ENCODE data around the gene TPBGL. TPM values are rescaled to one million over a fixed set of nuclear protein-coding genes. Genes with fewer than 3 reads are reported as not detected.

The TPBGL gene
- polyA plus RNA-seq, 3 donors, result not detected

GRCh38 chr11:75198278-75198973 is 42.1 kb upstream of the TPBGL start:
- intact Hi-C loops (cut with micrococcal nuclease), result no loop called here
- no peak overlapping the region for H3K4me3 Mint-ChIP-seq
- peaks cover 12 to 15% of the 10 kb centered on the region in 2 donors for H3K4me1 ChIP-seq (ENCODE audit: control insufficient read depth in 1 of 2, insufficient read depth in 2 of 2, low read length in 2 of 2)

DNA sequence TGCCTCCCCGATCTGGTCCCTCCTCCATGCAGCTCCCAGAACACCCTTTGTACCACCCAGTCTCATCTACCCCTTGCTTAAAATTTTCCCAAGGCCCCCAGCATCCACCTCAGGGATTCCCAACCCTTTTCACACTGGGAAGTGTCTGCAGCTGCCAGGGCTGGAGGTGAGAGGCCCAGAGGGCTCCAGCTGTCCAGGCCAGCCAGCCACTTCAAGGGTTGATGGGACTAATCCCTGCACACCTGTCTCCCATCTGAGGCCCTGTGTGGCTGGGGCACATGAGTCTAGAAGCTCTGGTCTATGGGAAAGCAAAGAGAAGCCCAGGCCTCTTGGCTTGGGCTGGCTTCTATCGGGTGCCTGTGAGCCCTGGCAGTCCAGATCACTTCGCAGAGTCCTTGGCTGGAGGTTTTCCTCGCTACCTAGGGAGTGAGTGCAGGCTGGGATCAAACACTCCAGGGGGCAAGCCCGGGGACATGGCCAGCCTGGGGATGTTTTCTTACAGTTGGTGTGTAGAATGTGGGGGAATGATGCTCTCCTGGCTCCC is 41.1 kb upstream of the TPBGL start:
- Histone ChIP-seq H3K36me3 (replicated peaks in 1 of 2; ENCODE audit: control insufficient read depth in 1 of 2, insufficient read depth in 2 of 2, low read length in 2 of 2) (no peaks in the 10 kb centered on the region), H3K4me1 (ENCODE audit: control insufficient read depth in 1 of 2, insufficient read depth in 2 of 2, low read length in 2 of 2) (peaks cover 12 to 15% of the 10 kb centered on the region in 2 donors), H3K9ac (ENCODE audit: insufficient read depth, low read length, poor library complexity, severe bottlenecking) (no peak overlapping the region), H3K79me2 (ENCODE audit: insufficient read depth, low read length) (no peaks in the 10 kb centered on the region), H3K4me2 (replicated peaks; ENCODE audit: extremely low read depth, low read length, poor library complexity, severe bottlenecking) (no peak overlapping the region), H4K20me1 (ENCODE audit: insufficient read depth, low read length) (no peaks in the 10 kb centered on the region), H3K27me3 (ENCODE audit: control insufficient read depth in 2 of 2, insufficient read depth in 2 of 2, low read length in 2 of 2) (no peaks in the 10 kb centered on the region), H3K9me3 (replicated peaks in 1 of 2; ENCODE audit: control insufficient read depth in 1 of 2, insufficient read depth in 1 of 2, low read length in 2 of 2) (no peaks in the 10 kb centered on the region), H3K27ac (ENCODE audit: low read depth in 1 of 2, low read length in 2 of 2) (no peak overlapping the region), H2AFZ (ENCODE audit: insufficient read depth, low read depth, low read length, poor library complexity, severe bottlenecking) (no peak overlapping the region), H3K4me3 (replicated peaks in 1 of 3; ENCODE audit: low read depth in 2 of 3, low read length in 3 of 3) (no peak overlapping the region)
- H3K4me3 Mint-ChIP-seq, result no peak overlapping the region
- H3K27me3 Mint-ChIP-seq (ENCODE audit: low read depth in 3 of 3), result peaks cover 21 to 38% (median 22%) of the 10 kb centered on the region in 3 donors
- H3K9me3 Mint-ChIP-seq, result no peaks in the 10 kb centered on the region
- WGBS (ENCODE audit: insufficient coverage), result 97% methylated on average over 3 of the region's 5 CpGs
- TF ChIP-seq CTCF (IDR thresholded peaks at IDR 0.05), result no peak
- no peaks in the 10 kb centered on the region for H3K36me3 Mint-ChIP-seq
- peaks cover 14% of the 10 kb centered on the region for H3K4me1 Mint-ChIP-seq
- intact Hi-C loops (cut with micrococcal nuclease), result no loop called here
- no peak overlapping the region for H3K27ac Mint-ChIP-seq
- DNase-seq, result no peak

More at GRCh38 chr11:75198278-75198973, 42.1 kb upstream of the TPBGL start:
- Histone ChIP-seq H3K27ac (ENCODE audit: low read depth in 1 of 2, low read length in 2 of 2) (no peak overlapping the region), H3K79me2 (ENCODE audit: insufficient read depth, low read length) (no peaks in the 10 kb centered on the region), H4K20me1 (ENCODE audit: insufficient read depth, low read length) (no peaks in the 10 kb centered on the region), H3K36me3 (replicated peaks in 1 of 2; ENCODE audit: control insufficient read depth in 1 of 2, insufficient read depth in 2 of 2, low read length in 2 of 2) (no peaks in the 10 kb centered on the region), H3K4me2 (replicated peaks; ENCODE audit: extremely low read depth, low read length, poor library complexity, severe bottlenecking) (no peak overlapping the region), H3K9me3 (replicated peaks in 1 of 2; ENCODE audit: control insufficient read depth in 1 of 2, insufficient read depth in 1 of 2, low read length in 2 of 2) (no peaks in the 10 kb centered on the region), H3K27me3 (ENCODE audit: control insufficient read depth in 2 of 2, insufficient read depth in 2 of 2, low read length in 2 of 2) (peaks cover 2 to 5% of the 10 kb centered on the region in 2 donors), H2AFZ (ENCODE audit: insufficient read depth, low read depth, low read length, poor library complexity, severe bottlenecking) (no peak overlapping the region), H3K4me3 (replicated peaks in 1 of 3; ENCODE audit: low read depth in 2 of 3, low read length in 3 of 3) (no peak overlapping the region), H3K9ac (ENCODE audit: insufficient read depth, low read length, poor library complexity, severe bottlenecking) (no peak overlapping the region)
- 100% methylated on average over 4 of the region's 7 CpGs for WGBS (ENCODE audit: insufficient coverage)
- TF ChIP-seq CTCF (IDR thresholded peaks at IDR 0.05), result no peak
- no peak overlapping the region for H3K27ac Mint-ChIP-seq
- no peak for DNase-seq
- H3K4me1 Mint-ChIP-seq, result peaks cover 14% of the 10 kb centered on the region
- H3K9me3 Mint-ChIP-seq, result no peaks in the 10 kb centered on the region
- H3K27me3 Mint-ChIP-seq (ENCODE audit: low read depth in 3 of 3), result peaks cover 21 to 45% (median 26%) of the 10 kb centered on the region in 3 donors
- H3K36me3 Mint-ChIP-seq, result no peaks in the 10 kb centered on the region

Data from CD14-positive monocyte (primary cell).